ENCODE measurements around the gene TTC16.

- TF ChIP-seq EP300 (IDR thresholded peaks at IDR 0.05) = no peak
- TF ChIP-seq POLR2A (IDR thresholded peaks at IDR 0.05; ENCODE audit: low read depth) = no peak
- TF ChIP-seq, protein P1, sequence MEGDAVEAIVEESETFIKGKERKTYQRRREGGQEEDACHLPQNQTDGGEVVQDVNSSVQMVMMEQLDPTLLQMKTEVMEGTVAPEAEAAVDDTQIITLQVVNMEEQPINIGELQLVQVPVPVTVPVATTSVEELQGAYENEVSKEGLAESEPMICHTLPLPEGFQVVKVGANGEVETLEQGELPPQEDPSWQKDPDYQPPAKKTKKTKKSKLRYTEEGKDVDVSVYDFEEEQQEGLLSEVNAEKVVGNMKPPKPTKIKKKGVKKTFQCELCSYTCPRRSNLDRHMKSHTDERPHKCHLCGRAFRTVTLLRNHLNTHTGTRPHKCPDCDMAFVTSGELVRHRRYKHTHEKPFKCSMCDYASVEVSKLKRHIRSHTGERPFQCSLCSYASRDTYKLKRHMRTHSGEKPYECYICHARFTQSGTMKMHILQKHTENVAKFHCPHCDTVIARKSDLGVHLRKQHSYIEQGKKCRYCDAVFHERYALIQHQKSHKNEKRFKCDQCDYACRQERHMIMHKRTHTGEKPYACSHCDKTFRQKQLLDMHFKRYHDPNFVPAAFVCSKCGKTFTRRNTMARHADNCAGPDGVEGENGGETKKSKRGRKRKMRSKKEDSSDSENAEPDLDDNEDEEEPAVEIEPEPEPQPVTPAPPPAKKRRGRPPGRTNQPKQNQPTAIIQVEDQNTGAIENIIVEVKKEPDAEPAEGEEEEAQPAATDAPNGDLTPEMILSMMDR (IDR thresholded peaks at IDR 0.05) = no peak
- TF ChIP-seq POLR2AphosphoS5 (IDR thresholded peaks at IDR 0.05) = no peak
These were observed 56.7 kb downstream of the TTC16 start for GRCh38 chr9:127772603-127773002.
